Upper lobe of left lung (tissue), 6 donors: ENCODE measurements around the gene FRY. TPM values are rescaled to one million over a fixed set of nuclear protein-coding genes. Genes with fewer than 3 reads are reported as not detected.

ENCODE experiments used
- ATAC-seq, 2 donors: fragments of 200-7000 bp; cut with Tn5 transposase; one replicate each; pipeline ENCODE4 v1.9.1; 2022; ENCODE audit warnings: mild to moderate bottlenecking in 2 of 2, moderate library complexity in 2 of 2; ENCODE audit not compliant: low FRiP score in 2 of 2
- DNase-seq, 2 donors: peaks; one replicate each; pipeline ENCODE4 v3.0.0-alpha.2; 2019 to 2020
- H3K27ac ChIP-seq, 4 donors: fragments of 200-600 bp; sonication (generic); one replicate each; pipeline ENCODE4 v1.5.1; 2016 to 2019
- H3K27me3 ChIP-seq, 4 donors: fragments of 200-600 bp; sonication (generic); one replicate each; pipeline ENCODE4 v1.5.1; 2017 to 2019
- H3K36me3 ChIP-seq, 4 donors: fragments of 200-600 bp; sonication (generic); one replicate each; pipeline ENCODE4 v1.5.1; 2016 to 2019
- H3K4me1 ChIP-seq, 4 donors: fragments of 200-600 bp; sonication (generic); one replicate each; pipeline ENCODE4 v1.5.1; 2018 to 2019
- H3K4me3 ChIP-seq, 4 donors: fragments of 200-600 bp; sonication (generic); one replicate each; pipeline ENCODE4 v1.5.1; 2017 to 2019; ENCODE audit warnings: mild to moderate bottlenecking in 2 of 4, moderate library complexity in 1 of 4
- H3K9me3 ChIP-seq, 4 donors: fragments of 200-600 bp; sonication (generic); one replicate each; pipeline ENCODE4 v1.5.1; 2018 to 2019
- CTCF ChIP-seq, 6 experiments: fragments of 450-650 bp in 4 of 6; fragments of 200-600 bp in 2 of 6; sonication (generic) in 2 of 6; IDR thresholded peaks; one replicate each; pipeline ENCODE4 v1.5.1; 2016 to 2019; ENCODE audit warnings: antibody characterized with exemption in 6 of 6
- EP300 ChIP-seq, 4 donors: sonication (generic); formaldehyde crosslinking; IDR thresholded peaks; one replicate each; pipeline ENCODE4 v1.5.1; 2017; ENCODE audit warnings: antibody characterized with exemption in 4 of 4, control low read depth in 2 of 4
- POLR2A ChIP-seq, 4 donors: fragments of 450-650 bp; IDR thresholded peaks; one replicate each; pipeline ENCODE4 v1.5.1; 2016 to 2017; ENCODE audit warnings: antibody characterized with exemption in 4 of 4, mild to moderate bottlenecking in 2 of 4
- POLR2AphosphoS5 ChIP-seq, 2 donors: sonication (generic); formaldehyde crosslinking; IDR thresholded peaks; one replicate each; pipeline ENCODE4 v1.5.1; 2017; ENCODE audit warnings: antibody characterized with exemption in 2 of 2
- WGBS, 2 donors: methylation state at CpG; one replicate each; pipeline ENCODE4 v1.1.5; 2017 to 2018; 5-methylcytosine and 5-hydroxymethylcytosine counted together
- total RNA-seq, 6 donors: library from RNA; depleted of rRNA in 4 of 6; stranded (reverse); fragments of >200 nt in 4 of 6; gene quantifications; one replicate each; pipeline versions ENCODE4 v1.1.0 to v1.2.1, GENCODE V29; 2016 to 2021
- donor health status: DM: no; HTN: no; CAD: no; lungs with moderate emphysema.
- donor health status: DM: no; HTN: yes; CAD: no; lungs with severe emphysema.

The FRY gene
- total RNA-seq, 6 donors from 2014 or later, result 58.3 to 88.9 (median 65.8) TPM

GRCh38 chr13:32038343-32038742, 6.8 kb downstream of the FRY start:
- H3K4me3 ChIP-seq, result no peak overlapping the region
- H3K27me3 ChIP-seq, result no peaks in the 10 kb centered on the region
- ATAC-seq (no peak), DNase-seq (no peak)
- H3K36me3 ChIP-seq, result no peaks in the 10 kb centered on the region
- H3K9me3 ChIP-seq, result no peaks in the 10 kb centered on the region
- 87 to 90% methylated on average over 5 of the region's 5 CpGs for WGBS, 2 donors
- H3K27ac ChIP-seq, result no peak overlapping the region
- TF ChIP-seq POLR2A (IDR thresholded peaks at IDR 0.05), result no peak
- TF ChIP-seq CTCF (IDR thresholded peaks at IDR 0.05), result no peak
- TF ChIP-seq POLR2AphosphoS5 (IDR thresholded peaks at IDR 0.05), result no peak
- no peak for TF ChIP-seq EP300 (IDR thresholded peaks at IDR 0.05)
- H3K4me1 ChIP-seq, result peaks cover 0 to 19% (median 12%) of the 10 kb centered on the region in 4 donors

- Histone ChIP-seq H3K27ac (no peak overlapping the region), H3K9me3 (no peaks in the 10 kb centered on the region)
- no peak for DNase-seq
Measured at GRCh38 chr13:32039056-32039455, 7.5 kb downstream of the FRY start.

GRCh38 chr13:32039528-32039927, 8.0 kb downstream of the FRY start:
- no peaks in the 10 kb centered on the region for H3K27me3 ChIP-seq
- no peaks in the 10 kb centered on the region for H3K36me3 ChIP-seq
- 81 to 84% methylated on average over 1 of the region's 1 CpG for WGBS, 2 donors
- DNase-seq (no peak), ATAC-seq (no peak)
- peaks cover 0 to 13% (median 8%) of the 10 kb centered on the region in 4 donors for H3K4me1 ChIP-seq
- H3K27ac ChIP-seq, result no peak overlapping the region
- TF ChIP-seq POLR2A (IDR thresholded peaks at IDR 0.05) (no peak), POLR2AphosphoS5 (IDR thresholded peaks at IDR 0.05) (no peak), CTCF (IDR thresholded peaks at IDR 0.05) (no peak)
- H3K9me3 ChIP-seq, result no peaks in the 10 kb centered on the region
- no peak overlapping the region for H3K4me3 ChIP-seq

More at GRCh38 chr13:32039056-32039455, 7.5 kb downstream of the FRY start:
- Histone ChIP-seq H3K36me3 (no peaks in the 10 kb centered on the region), H3K27me3 (no peaks in the 10 kb centered on the region), H3K4me1 (peaks cover 0 to 13% (median 9%) of the 10 kb centered on the region in 4 donors), H3K4me3 (no peak overlapping the region)
- ATAC-seq, result no peak
- TF ChIP-seq EP300 (IDR thresholded peaks at IDR 0.05) (no peak), CTCF (IDR thresholded peaks at IDR 0.05) (no peak), POLR2AphosphoS5 (IDR thresholded peaks at IDR 0.05) (no peak), POLR2A (IDR thresholded peaks at IDR 0.05) (no peak)

- no peak for TF ChIP-seq CTCF (IDR thresholded peaks at IDR 0.05)
- TF ChIP-seq POLR2A (IDR thresholded peaks at IDR 0.05), result no peak
- no peak for TF ChIP-seq EP300 (IDR thresholded peaks at IDR 0.05)
- no peak for TF ChIP-seq POLR2AphosphoS5 (IDR thresholded peaks at IDR 0.05)
- ATAC-seq, result no peak
- no peak overlapping the region for H3K27ac ChIP-seq
- no peaks in the 10 kb centered on the region for H3K27me3 ChIP-seq
- no peak for DNase-seq
- WGBS, 2 donors, result 73 to 80% methylated on average over 3 of the region's 3 CpGs
- H3K9me3 ChIP-seq, result no peaks in the 10 kb centered on the region
- peaks cover 0 to 13% (median 8%) of the 10 kb centered on the region in 4 donors for H3K4me1 ChIP-seq
- no peak overlapping the region for H3K4me3 ChIP-seq
- no peaks in the 10 kb centered on the region for H3K36me3 ChIP-seq
Measured at GRCh38 chr13:32040052-32040642, 8.6 kb downstream of the FRY start.

- Histone ChIP-seq H3K36me3 (no peaks in the 10 kb centered on the region), H3K27me3 (no peaks in the 10 kb centered on the region), H3K4me3 (no peak overlapping the region), H3K9me3 (no peaks in the 10 kb centered on the region), H3K27ac (no peak overlapping the region), H3K4me1 (peaks cover 0 to 10% (median 7%) of the 10 kb centered on the region in 4 donors)
- ATAC-seq (no peak), DNase-seq (no peak)
- WGBS, 2 donors, result 80 to 89% methylated on average over 3 of the region's 3 CpGs
- TF ChIP-seq CTCF (IDR thresholded peaks at IDR 0.05), result no peak
- TF ChIP-seq EP300 (IDR thresholded peaks at IDR 0.05), result no peak
- no peak for TF ChIP-seq POLR2A (IDR thresholded peaks at IDR 0.05)
- no peak for TF ChIP-seq POLR2AphosphoS5 (IDR thresholded peaks at IDR 0.05)
Measured at GRCh38 chr13:32040689-32041088, 9.1 kb downstream of the FRY start.
